ENCODE data around the gene SMPDL3B. TPM values are rescaled to one million over a fixed set of nuclear protein-coding genes. Genes with fewer than 3 reads are reported as not detected.
A peak's percentile ranks its signal among the peaks of the same experiment; 100 is the strongest.

The SMPDL3B gene
- total RNA-seq, 4 donors from 2014 or later: 6.6 TPM; not detected in 3

DNA sequence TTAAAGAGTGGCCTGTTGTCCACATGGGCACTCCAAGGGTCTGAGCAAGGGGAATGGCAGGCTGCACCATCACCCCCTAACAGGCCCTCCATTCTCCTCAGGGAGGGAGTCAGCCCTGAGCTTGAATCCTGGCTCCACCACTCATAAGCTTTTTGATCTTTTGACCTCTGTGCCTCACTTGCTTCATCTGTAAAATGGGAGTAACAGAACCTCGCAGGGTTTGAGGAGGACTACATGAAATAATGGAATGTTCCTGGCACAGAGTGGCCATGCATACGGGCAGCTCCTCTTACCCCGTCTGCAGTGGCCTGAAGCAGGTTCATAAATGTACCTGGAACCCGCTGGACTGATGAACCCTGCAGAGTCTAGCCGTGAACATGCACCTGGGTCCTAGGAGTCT, 22.9 kb downstream of the SMPDL3B start:
- Histone ChIP-seq H3K9me3 (no peaks in the 10 kb centered on the region), H3K27ac (no peak overlapping the region), H3K4me1 (no peaks in the 10 kb centered on the region), H3K27me3 (no peaks in the 10 kb centered on the region), H3K36me3 (no peaks in the 10 kb centered on the region), H3K4me3 (no peak overlapping the region)
- intact Hi-C loops (cut with DNase I; ENCODE audit: low total_unique reads): no loop called here
- DNase-seq: no peak
- no peak for TF ChIP-seq POLR2A (IDR thresholded peaks at IDR 0.05)
- TF ChIP-seq, protein P1, sequence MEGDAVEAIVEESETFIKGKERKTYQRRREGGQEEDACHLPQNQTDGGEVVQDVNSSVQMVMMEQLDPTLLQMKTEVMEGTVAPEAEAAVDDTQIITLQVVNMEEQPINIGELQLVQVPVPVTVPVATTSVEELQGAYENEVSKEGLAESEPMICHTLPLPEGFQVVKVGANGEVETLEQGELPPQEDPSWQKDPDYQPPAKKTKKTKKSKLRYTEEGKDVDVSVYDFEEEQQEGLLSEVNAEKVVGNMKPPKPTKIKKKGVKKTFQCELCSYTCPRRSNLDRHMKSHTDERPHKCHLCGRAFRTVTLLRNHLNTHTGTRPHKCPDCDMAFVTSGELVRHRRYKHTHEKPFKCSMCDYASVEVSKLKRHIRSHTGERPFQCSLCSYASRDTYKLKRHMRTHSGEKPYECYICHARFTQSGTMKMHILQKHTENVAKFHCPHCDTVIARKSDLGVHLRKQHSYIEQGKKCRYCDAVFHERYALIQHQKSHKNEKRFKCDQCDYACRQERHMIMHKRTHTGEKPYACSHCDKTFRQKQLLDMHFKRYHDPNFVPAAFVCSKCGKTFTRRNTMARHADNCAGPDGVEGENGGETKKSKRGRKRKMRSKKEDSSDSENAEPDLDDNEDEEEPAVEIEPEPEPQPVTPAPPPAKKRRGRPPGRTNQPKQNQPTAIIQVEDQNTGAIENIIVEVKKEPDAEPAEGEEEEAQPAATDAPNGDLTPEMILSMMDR (IDR thresholded peaks at IDR 0.05): no peak

DNA sequence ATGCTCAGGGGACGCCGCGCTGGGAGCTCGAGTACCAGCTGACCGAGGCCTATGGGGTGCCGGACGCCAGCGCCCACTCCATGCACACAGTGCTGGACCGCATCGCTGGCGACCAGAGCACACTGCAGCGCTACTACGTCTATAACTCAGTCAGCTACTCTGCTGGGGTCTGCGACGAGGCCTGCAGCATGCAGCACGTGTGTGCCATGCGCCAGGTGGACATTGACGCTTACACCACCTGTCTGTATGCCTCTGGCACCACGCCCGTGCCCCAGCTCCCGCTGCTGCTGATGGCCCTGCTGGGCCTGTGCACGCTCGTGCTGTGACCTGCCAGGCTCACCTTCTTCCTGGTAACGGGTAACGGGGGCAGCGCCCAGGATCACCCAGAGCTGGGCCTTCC, 23.7 kb downstream of the SMPDL3B start:
- intact Hi-C loops (cut with DNase I; ENCODE audit: low total_unique reads): no loop called here
- Histone ChIP-seq H3K27me3 (no peaks in the 10 kb centered on the region), H3K9me3 (no peaks in the 10 kb centered on the region), H3K36me3 (no peaks in the 10 kb centered on the region), H3K4me1 (no peaks in the 10 kb centered on the region), H3K27ac (no peak overlapping the region), H3K4me3 (no peak overlapping the region)
- DNase-seq: peak in 1 of 2 donors; percentile 36
- no peak for TF ChIP-seq POLR2A (IDR thresholded peaks at IDR 0.05)
- TF ChIP-seq, protein P1 (IDR thresholded peaks at IDR 0.05): no peak

DNA sequence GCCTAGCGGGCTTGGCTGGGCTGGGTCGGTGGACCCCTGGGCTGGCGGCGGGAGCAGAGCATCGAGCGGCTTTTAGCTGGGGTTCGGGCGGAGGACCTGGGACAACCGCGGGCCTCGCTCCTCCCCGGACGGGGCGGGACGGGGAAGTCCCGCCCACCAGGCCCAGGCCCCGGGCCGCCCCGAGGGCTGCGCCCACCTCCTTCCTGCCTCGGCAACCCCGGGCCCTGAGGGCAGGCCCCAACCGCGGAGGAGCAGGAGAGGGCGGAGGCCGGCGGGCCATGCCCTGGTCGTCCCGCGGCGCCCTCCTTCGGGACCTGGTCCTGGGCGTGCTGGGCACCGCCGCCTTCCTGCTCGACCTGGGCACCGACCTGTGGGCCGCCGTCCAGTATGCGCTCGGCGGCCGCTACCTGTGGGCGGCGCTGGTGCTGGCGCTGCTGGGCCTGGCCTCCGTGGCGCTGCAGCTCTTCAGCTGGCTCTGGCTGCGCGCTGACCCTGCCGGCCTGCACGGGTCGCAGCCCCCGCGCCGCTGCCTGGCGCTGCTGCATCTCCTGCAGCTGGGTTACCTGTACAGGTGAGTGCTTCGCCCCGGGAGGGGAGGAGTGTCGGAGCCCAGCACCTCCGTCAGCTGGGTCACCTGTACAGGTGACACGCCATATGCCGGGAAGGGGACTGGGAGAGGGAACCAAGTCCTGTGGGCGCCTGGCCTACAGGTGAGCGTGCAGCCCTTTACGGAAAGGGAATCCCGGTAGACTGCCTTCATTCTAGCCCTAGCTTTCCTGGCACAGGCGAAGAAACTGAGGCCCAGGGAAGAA, 25.2 kb downstream of the SMPDL3B start, which contains the start of gene XKR8:
Gene XKR8, plus strand, starts transcription at position 182 of the 812 bp plus-strand sequence. Its CDS starts 97 bp downstream, at position 279.
- no peaks in the 10 kb centered on the region for H3K9me3 ChIP-seq

DNA sequence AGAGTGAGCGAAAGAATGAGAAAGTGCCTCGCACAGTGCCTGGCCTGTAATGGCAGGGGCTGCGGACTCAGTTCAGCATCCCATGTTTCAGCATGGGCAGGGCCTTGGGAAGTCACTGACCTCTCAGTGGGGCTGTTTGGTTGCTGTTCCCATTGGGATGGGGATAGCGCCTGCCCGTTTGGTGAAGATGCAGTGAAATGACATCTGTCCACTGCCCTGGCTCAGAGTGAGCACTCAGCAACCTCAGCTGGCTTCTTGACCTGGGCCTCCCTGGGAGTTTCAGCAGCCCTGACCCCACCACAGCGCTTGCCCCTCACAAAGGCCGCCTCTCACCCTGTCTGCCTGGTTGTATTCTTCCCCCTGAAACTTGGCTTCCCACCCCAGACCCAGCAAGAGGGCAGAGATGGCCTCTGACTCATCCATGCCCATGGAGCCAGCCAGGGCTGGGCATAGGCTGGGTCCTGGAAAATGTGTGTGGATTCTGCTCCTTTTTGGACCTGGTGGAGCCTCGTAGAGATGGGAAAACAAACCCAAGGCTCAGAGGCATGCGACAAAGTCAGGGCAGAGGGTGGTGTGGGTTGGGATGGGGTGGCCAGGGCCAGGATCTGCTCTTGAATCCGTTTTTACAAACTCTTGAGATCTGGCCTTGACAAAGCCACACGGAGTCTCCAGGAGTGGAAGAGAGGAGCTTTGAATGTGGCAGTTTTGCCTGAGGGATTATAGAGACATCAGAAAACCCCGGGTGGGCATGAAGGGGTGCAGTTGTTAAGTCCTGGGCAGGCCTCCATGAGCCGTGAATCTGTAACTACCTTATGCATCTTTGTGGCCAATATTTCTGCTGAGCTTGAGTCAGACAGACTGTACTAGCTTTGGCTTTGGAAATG, 26.2 kb downstream of the SMPDL3B start:
- intact Hi-C loops (cut with DNase I; ENCODE audit: low total_unique reads): no loop called here
- Histone ChIP-seq H3K4me3 (peak overlapping the region in 1 of 2 donors; percentile 67), H3K27ac (peak overlapping the region; percentile 93 to 98), H3K27me3 (no peaks in the 10 kb centered on the region), H3K36me3 (no peaks in the 10 kb centered on the region), H3K9me3 (no peaks in the 10 kb centered on the region), H3K4me1 (no peaks in the 10 kb centered on the region)
- no peak for TF ChIP-seq POLR2A (IDR thresholded peaks at IDR 0.05)
- TF ChIP-seq, protein P1 (IDR thresholded peaks at IDR 0.05): no peak
- DNase-seq: no peak

More for the DNA sequence above, 25.2 kb downstream of the SMPDL3B start, which contains the start of gene XKR8:
- Histone ChIP-seq H3K27ac (peak within 1 kb of the TSS; percentile 93 to 98), H3K36me3 (no peaks in the 10 kb centered on the region), H3K4me3 (peak within 1 kb of the TSS; percentile 52 to 67), H3K4me1 (no peaks in the 10 kb centered on the region), H3K27me3 (no peaks in the 10 kb centered on the region)
- TF ChIP-seq POLR2A (IDR thresholded peaks at IDR 0.05): peak; percentile 39 to 68
- TF ChIP-seq, protein P1 (IDR thresholded peaks at IDR 0.05): peak in 3 of 4 experiments; percentile 39 to 54 (median 45)
- intact Hi-C loops (cut with DNase I; ENCODE audit: low total_unique reads): no loop called here
- peak; percentile 68 to 79 for DNase-seq
